GM12878 (cell line): ENCODE data around the gene MORF4L2.
A peak's percentile ranks its signal among the peaks of the same experiment; 100 is the strongest.

Experiments used
- BCL11A ChIP-seq: IDR thresholded peaks from 2 replicates; pipeline ENCODE4 v1.6.1; 2011; ENCODE audit warnings: low read depth, low read length
- CHD1 ChIP-seq: IDR thresholded peaks from 2 replicates; pipeline ENCODE4 v1.6.1; 2012; ENCODE audit warnings: low read depth, low read length, improper control_type of control experiment
- EP300 ChIP-seq, 2 experiments: fragments of 150-350 bp in 1 of 2; IDR thresholded peaks; 2 replicates each; pipeline ENCODE4 v1.6.1; 2011 to 2012; ENCODE audit warnings: low read depth in 2 of 2, low read length in 2 of 2, borderline replicate concordance in 1 of 2, improper control_type of control experiment in 1 of 2, inconsistent platforms in 1 of 2; ENCODE audit not compliant: control insufficient read depth in 1 of 2
- EZH2 ChIP-seq: IDR thresholded peaks from 2 replicates; pipeline ENCODE4 v1.6.1; 2012; ENCODE audit warnings: low read depth, mild to moderate bottlenecking, control low read depth, inconsistent platforms, low read length, borderline replicate concordance; ENCODE audit not compliant: control insufficient read depth
- GABPA ChIP-seq: IDR thresholded peaks from 2 replicates; pipeline ENCODE4 v1.6.1; 2014; ENCODE audit warnings: antibody characterized with exemption, low read depth, mild to moderate bottlenecking, inconsistent platforms
- GATAD2B ChIP-seq: fragments of 450-650 bp; conservative IDR thresholded peaks from 2 replicates; pipeline ENCODE4 v1.6.1; 2017; ENCODE audit warnings: low read depth, mild to moderate bottlenecking, moderate library complexity
- NR2F1 ChIP-seq: fragments of 450-650 bp; conservative IDR thresholded peaks from 2 replicates; pipeline ENCODE4 v1.6.1; 2017; ENCODE audit warnings: mild to moderate bottlenecking
- POLR2AphosphoS5 ChIP-seq: IDR thresholded peaks from 2 replicates; pipeline ENCODE4 v1.6.1; 2011; ENCODE audit warnings: mild to moderate bottlenecking, low read length, inconsistent platforms
- TAF1 ChIP-seq: IDR thresholded peaks from 2 replicates; pipeline ENCODE4 v1.6.1; 2011; ENCODE audit warnings: mild to moderate bottlenecking, low read depth, low read length, borderline replicate concordance
- ZSCAN29 ChIP-seq: fragments of 450-650 bp; IDR thresholded peaks from 2 replicates; pipeline ENCODE4 v1.6.1; 2017; ENCODE audit warnings: mild to moderate bottlenecking, moderate library complexity
- TF ChIP-seq, protein P1 (sequence below), 3 experiments: IDR thresholded peaks in 2 of 3; conservative IDR thresholded peaks in 1 of 3; 2 replicates each; pipeline ENCODE4 v1.5.1; 2011; ENCODE audit warnings: low read depth in 3 of 3, low read length in 3 of 3, mild to moderate bottlenecking in 3 of 3, control low read depth in 2 of 3, moderate library complexity in 2 of 3, inconsistent platforms in 1 of 3, mixed read lengths in 1 of 3; ENCODE audit not compliant: control insufficient read depth in 2 of 3, insufficient read depth in 1 of 3; ENCODE audit errors: extremely low read depth in 1 of 3
- TF ChIP-seq, protein P2 (sequence below): IDR thresholded peaks from 2 replicates; pipeline ENCODE4 v1.6.1; 2012; ENCODE audit warnings: low read depth, low read length, improper control_type of control experiment
- TF ChIP-seq, protein P3 (sequence below): IDR thresholded peaks from 2 replicates; pipeline ENCODE4 v1.6.1; 2012; ENCODE audit warnings: low read length, inconsistent platforms

DNA sequence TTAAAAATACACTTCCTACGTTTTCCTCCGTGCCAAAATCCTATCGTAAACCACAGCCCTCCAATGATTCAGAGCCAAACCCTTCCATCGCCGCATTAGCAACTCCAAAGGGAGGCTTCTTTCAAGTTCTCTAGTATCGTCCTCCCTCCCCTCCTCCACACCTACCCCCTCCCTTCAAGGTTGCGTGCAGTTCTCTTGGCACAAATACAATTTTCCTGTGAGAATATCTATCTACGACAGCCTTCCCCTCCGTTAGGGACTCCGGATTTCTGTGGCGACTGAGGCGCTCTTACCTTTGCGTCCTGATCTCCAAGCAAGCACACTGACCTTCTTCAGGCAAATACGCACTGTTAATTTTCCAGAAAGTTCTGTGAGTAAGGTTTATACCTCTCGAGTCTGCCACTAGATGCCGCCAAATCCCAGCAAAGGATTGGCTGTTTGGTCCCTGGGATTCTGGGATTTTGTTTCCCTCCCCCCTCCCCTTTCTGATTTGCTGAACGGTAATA, 1.2 kb upstream of the MORF4L2 start:
- no peak for TF ChIP-seq CHD1
- TF ChIP-seq, protein P1, sequence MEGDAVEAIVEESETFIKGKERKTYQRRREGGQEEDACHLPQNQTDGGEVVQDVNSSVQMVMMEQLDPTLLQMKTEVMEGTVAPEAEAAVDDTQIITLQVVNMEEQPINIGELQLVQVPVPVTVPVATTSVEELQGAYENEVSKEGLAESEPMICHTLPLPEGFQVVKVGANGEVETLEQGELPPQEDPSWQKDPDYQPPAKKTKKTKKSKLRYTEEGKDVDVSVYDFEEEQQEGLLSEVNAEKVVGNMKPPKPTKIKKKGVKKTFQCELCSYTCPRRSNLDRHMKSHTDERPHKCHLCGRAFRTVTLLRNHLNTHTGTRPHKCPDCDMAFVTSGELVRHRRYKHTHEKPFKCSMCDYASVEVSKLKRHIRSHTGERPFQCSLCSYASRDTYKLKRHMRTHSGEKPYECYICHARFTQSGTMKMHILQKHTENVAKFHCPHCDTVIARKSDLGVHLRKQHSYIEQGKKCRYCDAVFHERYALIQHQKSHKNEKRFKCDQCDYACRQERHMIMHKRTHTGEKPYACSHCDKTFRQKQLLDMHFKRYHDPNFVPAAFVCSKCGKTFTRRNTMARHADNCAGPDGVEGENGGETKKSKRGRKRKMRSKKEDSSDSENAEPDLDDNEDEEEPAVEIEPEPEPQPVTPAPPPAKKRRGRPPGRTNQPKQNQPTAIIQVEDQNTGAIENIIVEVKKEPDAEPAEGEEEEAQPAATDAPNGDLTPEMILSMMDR (IDR thresholded peaks at IDR 0.05 in 2 of 3, conservative IDR thresholded peaks at IDR 0.05 in 1 of 3; ENCODE audit: control insufficient read depth in 2 of 3, extremely low read depth in 1 of 3, insufficient read depth in 1 of 3, low read depth in 3 of 3, low read length in 3 of 3), result peak; percentile 58 to 66 (median 63); a peak in 5 of 6 replicates
- no peak for TF ChIP-seq GABPA
- TF ChIP-seq EP300 (IDR thresholded peaks at IDR 0.05; ENCODE audit: borderline replicate concordance in 1 of 2, control insufficient read depth in 1 of 2, low read depth in 2 of 2, low read length in 2 of 2), result no peak
- TF ChIP-seq GATAD2B, result no peak
- TF ChIP-seq, protein P2, sequence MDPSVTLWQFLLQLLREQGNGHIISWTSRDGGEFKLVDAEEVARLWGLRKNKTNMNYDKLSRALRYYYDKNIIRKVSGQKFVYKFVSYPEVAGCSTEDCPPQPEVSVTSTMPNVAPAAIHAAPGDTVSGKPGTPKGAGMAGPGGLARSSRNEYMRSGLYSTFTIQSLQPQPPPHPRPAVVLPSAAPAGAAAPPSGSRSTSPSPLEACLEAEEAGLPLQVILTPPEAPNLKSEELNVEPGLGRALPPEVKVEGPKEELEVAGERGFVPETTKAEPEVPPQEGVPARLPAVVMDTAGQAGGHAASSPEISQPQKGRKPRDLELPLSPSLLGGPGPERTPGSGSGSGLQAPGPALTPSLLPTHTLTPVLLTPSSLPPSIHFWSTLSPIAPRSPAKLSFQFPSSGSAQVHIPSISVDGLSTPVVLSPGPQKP, result no peak
- no peak for TF ChIP-seq BCL11A
- no peak for TF ChIP-seq NR2F1
- TF ChIP-seq, protein P3, sequence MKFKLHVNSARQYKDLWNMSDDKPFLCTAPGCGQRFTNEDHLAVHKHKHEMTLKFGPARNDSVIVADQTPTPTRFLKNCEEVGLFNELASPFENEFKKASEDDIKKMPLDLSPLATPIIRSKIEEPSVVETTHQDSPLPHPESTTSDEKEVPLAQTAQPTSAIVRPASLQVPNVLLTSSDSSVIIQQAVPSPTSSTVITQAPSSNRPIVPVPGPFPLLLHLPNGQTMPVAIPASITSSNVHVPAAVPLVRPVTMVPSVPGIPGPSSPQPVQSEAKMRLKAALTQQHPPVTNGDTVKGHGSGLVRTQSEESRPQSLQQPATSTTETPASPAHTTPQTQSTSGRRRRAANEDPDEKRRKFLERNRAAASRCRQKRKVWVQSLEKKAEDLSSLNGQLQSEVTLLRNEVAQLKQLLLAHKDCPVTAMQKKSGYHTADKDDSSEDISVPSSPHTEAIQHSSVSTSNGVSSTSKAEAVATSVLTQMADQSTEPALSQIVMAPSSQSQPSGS, result no peak
- TF ChIP-seq TAF1, result no peak
- TF ChIP-seq POLR2AphosphoS5, result 0 out of 2 replicates have a peak, but pooled peaks have one; percentile 9
- TF ChIP-seq EZH2, result no peak
- no peak for TF ChIP-seq ZSCAN29
